Activated T-helper 2 cell treated with anti-CD3 and anti-CD28 coated beads, Interferon-gamma antibody, Interleukin-2, Interleukin-4, amounts not matched to agents 10 μg/mL and 5 μg/mL and 100 μg/mL, durations not matched to agents 14 hours and 24 hours and 36 hours (primary cell): ENCODE measurements around the gene URI1. TPM values are rescaled to one million over a fixed set of nuclear protein-coding genes. Genes with fewer than 3 reads are reported as not detected.

Experiments
- DNase-seq: peaks from one replicate; pipeline ENCODE4 v3.0.0; 2021; ENCODE audit warnings: low spot score
- H3K27ac Mint-ChIP-seq: one replicate; pipeline ENCODE4 v1.8.0; 2021; ENCODE audit warnings: mixed read lengths
- H3K27me3 Mint-ChIP-seq: one replicate; pipeline ENCODE4 v1.8.0; 2021; ENCODE audit warnings: low read depth, mixed read lengths
- H3K36me3 Mint-ChIP-seq: one replicate; pipeline ENCODE4 v1.8.0; 2021; ENCODE audit warnings: low read depth, mixed read lengths
- H3K4me1 Mint-ChIP-seq: one replicate; pipeline ENCODE4 v1.8.0; 2021; ENCODE audit warnings: low read depth, mixed read lengths
- H3K4me3 Mint-ChIP-seq: one replicate; pipeline ENCODE4 v1.8.0; 2021; ENCODE audit warnings: low read depth, mild to moderate bottlenecking, moderate library complexity, mixed read lengths
- H3K9me3 Mint-ChIP-seq: one replicate; pipeline ENCODE4 v1.8.0; 2021; ENCODE audit warnings: mixed read lengths
- intact Hi-C: fragments of 100-400 bp; cut with micrococcal nuclease; formaldehyde crosslinking; loops from one replicate; pipeline ENCODE4 v1.15.1; 2023
- total RNA-seq: library from RNA; stranded (reverse); gene quantifications from 2 replicates; pipeline ENCODE4 v1.2.3, GENCODE V29; 2022

Gene URI1
- total RNA-seq, 1 donor from 2014 or later: 55.6 TPM

GRCh38 chr19:29992233-29992867, 50.3 kb downstream of the URI1 start:
- intact Hi-C loops: no loop called here
- no peaks in the 10 kb centered on the region for H3K27me3 Mint-ChIP-seq
- H3K36me3 Mint-ChIP-seq: peaks cover 88% of the 10 kb centered on the region
- H3K4me3 Mint-ChIP-seq: no peak overlapping the region
- peaks cover 17% of the 10 kb centered on the region for H3K4me1 Mint-ChIP-seq
- H3K9me3 Mint-ChIP-seq: peaks cover 34% of the 10 kb centered on the region
- DNase-seq: no peak
- no peak overlapping the region for H3K27ac Mint-ChIP-seq

GRCh38 chr19:29999490-29999889, 57.5 kb downstream of the URI1 start:
- Mint-ChIP-seq H3K27ac (no peak overlapping the region), H3K36me3 (peaks cover 77% of the 10 kb centered on the region), H3K27me3 (no peaks in the 10 kb centered on the region), H3K4me1 (peaks cover 42% of the 10 kb centered on the region), H3K9me3 (peaks cover 55% of the 10 kb centered on the region), H3K4me3 (no peak overlapping the region)
- DNase-seq: no peak
- intact Hi-C loops: no loop called here

GRCh38 chr19:30000862-30001261, 58.8 kb downstream of the URI1 start:
- Mint-ChIP-seq H3K36me3 (peaks cover 71% of the 10 kb centered on the region), H3K4me3 (no peak overlapping the region), H3K4me1 (peaks cover 55% of the 10 kb centered on the region), H3K27me3 (no peaks in the 10 kb centered on the region), H3K9me3 (peaks cover 49% of the 10 kb centered on the region), H3K27ac (no peak overlapping the region)
- intact Hi-C loops: no loop called here
- DNase-seq: no peak

GRCh38 chr19:30001301-30001700, 59.3 kb downstream of the URI1 start:
- intact Hi-C loops: no loop called here
- Mint-ChIP-seq H3K9me3 (peaks cover 45% of the 10 kb centered on the region), H3K4me1 (peaks cover 58% of the 10 kb centered on the region), H3K36me3 (peaks cover 71% of the 10 kb centered on the region), H3K4me3 (no peak overlapping the region), H3K27me3 (no peaks in the 10 kb centered on the region), H3K27ac (no peak overlapping the region)
- DNase-seq: no peak

- intact Hi-C loops: no loop called here
- no peak overlapping the region for H3K4me3 Mint-ChIP-seq
- DNase-seq: no peak
These were observed 59.8 kb downstream of the URI1 start for GRCh38 chr19:30001791-30002190.

GRCh38 chr19:30003866-30004265, 61.8 kb downstream of the URI1 start:
- Mint-ChIP-seq H3K27ac (no peak overlapping the region), H3K9me3 (peaks cover 24% of the 10 kb centered on the region), H3K36me3 (peaks cover 60% of the 10 kb centered on the region), H3K27me3 (no peaks in the 10 kb centered on the region), H3K4me3 (no peak overlapping the region), H3K4me1 (peaks cover 48% of the 10 kb centered on the region)
- DNase-seq: no peak
- intact Hi-C loops: no loop called here

More at GRCh38 chr19:30001791-30002190, 59.8 kb downstream of the URI1 start:
- Mint-ChIP-seq H3K27ac (no peak overlapping the region), H3K27me3 (no peaks in the 10 kb centered on the region), H3K9me3 (peaks cover 40% of the 10 kb centered on the region), H3K4me1 (peaks cover 58% of the 10 kb centered on the region), H3K36me3 (peaks cover 69% of the 10 kb centered on the region)

GRCh38 chr19:30004403-30004802, 62.4 kb downstream of the URI1 start:
- peaks cover 50% of the 10 kb centered on the region for H3K4me1 Mint-ChIP-seq
- H3K27me3 Mint-ChIP-seq: no peaks in the 10 kb centered on the region
- peaks cover 22% of the 10 kb centered on the region for H3K9me3 Mint-ChIP-seq
- no peak for DNase-seq
- no peak overlapping the region for H3K4me3 Mint-ChIP-seq
- intact Hi-C loops: no loop called here
- peaks cover 60% of the 10 kb centered on the region for H3K36me3 Mint-ChIP-seq
- H3K27ac Mint-ChIP-seq: no peak overlapping the region

GRCh38 chr19:30006207-30006606, 64.2 kb downstream of the URI1 start:
- DNase-seq: no peak
- H3K4me3 Mint-ChIP-seq: peak overlapping the region; percentile 77
- H3K36me3 Mint-ChIP-seq: peaks cover 59% of the 10 kb centered on the region
- peaks cover 49% of the 10 kb centered on the region for H3K4me1 Mint-ChIP-seq
- intact Hi-C loops: loop anchor here (2.0 to 5.0 kb wide), 2 partner anchors 44 to 59 kb away; no protein-coding TSS in a partner anchor
- H3K27ac Mint-ChIP-seq: peak overlapping the region; percentile 88
- no peaks in the 10 kb centered on the region for H3K27me3 Mint-ChIP-seq
- peaks cover 5% of the 10 kb centered on the region for H3K9me3 Mint-ChIP-seq

GRCh38 chr19:30008169-30008568, 66.1 kb downstream of the URI1 start:
- Mint-ChIP-seq H3K27me3 (no peaks in the 10 kb centered on the region), H3K9me3 (no peaks in the 10 kb centered on the region), H3K36me3 (peaks cover 64% of the 10 kb centered on the region), H3K27ac (no peak overlapping the region), H3K4me1 (peaks cover 44% of the 10 kb centered on the region), H3K4me3 (no peak overlapping the region)
- intact Hi-C loops: loop anchor here (5.0 kb wide), 1 partner anchor 46 kb away; no protein-coding TSS in a partner anchor
- no peak for DNase-seq

GRCh38 chr19:30009013-30009412, 67.0 kb downstream of the URI1 start:
- intact Hi-C loops: loop anchor here (5.0 kb wide), 1 partner anchor 47 kb away; no protein-coding TSS in a partner anchor
- no peak for DNase-seq
- Mint-ChIP-seq H3K27me3 (no peaks in the 10 kb centered on the region), H3K4me3 (no peak overlapping the region), H3K9me3 (no peaks in the 10 kb centered on the region), H3K4me1 (peaks cover 39% of the 10 kb centered on the region), H3K27ac (no peak overlapping the region), H3K36me3 (peaks cover 68% of the 10 kb centered on the region)

- Mint-ChIP-seq H3K9me3 (no peaks in the 10 kb centered on the region), H3K27me3 (no peaks in the 10 kb centered on the region), H3K4me1 (peaks cover 18% of the 10 kb centered on the region), H3K27ac (no peak overlapping the region), H3K4me3 (no peak overlapping the region), H3K36me3 (peaks cover 70% of the 10 kb centered on the region)
- intact Hi-C loops: no loop called here
- no peak for DNase-seq
These were observed 69.1 kb downstream of the URI1 start for GRCh38 chr19:30011051-30011578.

GRCh38 chr19:30014770-30015169, 72.7 kb downstream of the URI1 start:
- Mint-ChIP-seq H3K4me1 (peaks cover 8% of the 10 kb centered on the region), H3K36me3 (peaks cover 63% of the 10 kb centered on the region), H3K4me3 (no peak overlapping the region), H3K27me3 (no peaks in the 10 kb centered on the region), H3K9me3 (no peaks in the 10 kb centered on the region), H3K27ac (no peak overlapping the region)
- DNase-seq: no peak
- intact Hi-C loops: no loop called here

GRCh38 chr19:30017172-30017571, 75.1 kb downstream of the URI1 start:
- DNase-seq: no peak
- Mint-ChIP-seq H3K27me3 (no peaks in the 10 kb centered on the region), H3K9me3 (no peaks in the 10 kb centered on the region), H3K27ac (no peak overlapping the region), H3K36me3 (peaks cover 56% of the 10 kb centered on the region), H3K4me3 (no peak overlapping the region), H3K4me1 (peaks cover 6% of the 10 kb centered on the region)
- intact Hi-C loops: no loop called here
